K562 (cell line): ENCODE data around the gene SMARCC1. TPM values are rescaled to one million over a fixed set of nuclear protein-coding genes. Genes with fewer than 3 reads are reported as not detected.

ENCODE experiments used
- ATAC-seq: fragments of 200-7000 bp; cut with Tn5 transposase; 3 replicates; pipeline ENCODE4 v1.9.1; 2020; ENCODE audit warnings: moderate library complexity
- BruUV-seq: library from RNA; stranded (reverse); fragments of 400-500 nt; replicated peaks from 2 replicates; lab custom pipeline; 2021; lab: Mats Ljungman, UMichigan
- CTCF ChIA-PET: fragments of 300-600 bp; formaldehyde crosslinking; extraction: SDS; loops from one replicate; lab custom pipeline; 2021; ENCODE audit warnings: low intra/inter-chr PET ratio; lab: Yijun Ruan, JAX
- POLR2A ChIA-PET: fragments of 300-600, 350-650 bp; sonication (Branson Sonifier 250); formaldehyde crosslinking; extraction: SDS; loops from one replicate; lab custom pipeline; 2021; ENCODE audit warnings: antibody characterized with exemption, inconsistent platforms; lab: Yijun Ruan, JAX
- DNase-seq, 4 experiments: peaks; one replicate each; pipeline versions ENCODE4 v3.0.0 to v3.0.0-alpha.2; 2011 to 2018; ENCODE audit warnings: low spot score in 3 of 4, mixed read lengths in 3 of 4; ENCODE audit errors: extremely low read depth in 1 of 4
- FAIRE-seq: peaks from 2 replicates; lab custom pipeline; 2011; peaks lifted over from hg19 to GRCh38; lab: Jason Lieb, UNC
- H2AFZ ChIP-seq: 2 replicates; pipeline ENCODE4 v1.6.0; 2011; ENCODE audit warnings: low read depth, low read length, control low read depth, inconsistent platforms
- H3K27ac ChIP-seq: fragments of 200-600 bp; 3 replicates; pipeline ENCODE4 v1.8.0; 2011; ENCODE audit warnings: low read depth, mild to moderate bottlenecking, control low read depth, inconsistent platforms, low read length, moderate library complexity, mixed read lengths; ENCODE audit errors: extremely low read depth
- H3K27me3 ChIP-seq, 2 experiments: fragments of 300-600 bp in 1 of 2; 2 replicates in 1 of 2; 3 replicates in 1 of 2; pipeline versions ENCODE4 v1.6.0 to v1.8.0; 2011; ENCODE audit warnings: inconsistent platforms in 2 of 2, low read length in 2 of 2, mild to moderate bottlenecking in 1 of 2, mixed read lengths in 1 of 2, moderate library complexity in 1 of 2; ENCODE audit not compliant: control insufficient read depth in 2 of 2, insufficient read depth in 2 of 2
- H3K36me3 ChIP-seq: fragments of 300-600 bp; 3 replicates; pipeline ENCODE4 v1.8.0; 2011; ENCODE audit warnings: mild to moderate bottlenecking, low read length, inconsistent platforms; ENCODE audit not compliant: control insufficient read depth, insufficient read depth
- H3K4me1 ChIP-seq, 2 experiments: fragments of 200-600 bp in 1 of 2; replicated peaks in 1 of 2; 2 replicates in 1 of 2; 3 replicates in 1 of 2; pipeline versions ENCODE4 v1.5.1 to v1.8.0; 2011; ENCODE audit warnings: inconsistent platforms in 2 of 2, low read length in 2 of 2, mild to moderate bottlenecking in 1 of 2, mixed read lengths in 1 of 2, moderate library complexity in 1 of 2; ENCODE audit not compliant: control insufficient read depth in 2 of 2, insufficient read depth in 2 of 2
- H3K4me2 ChIP-seq: 2 replicates; pipeline ENCODE4 v1.6.1; 2011; ENCODE audit warnings: low read length, control low read depth, inconsistent platforms, mixed read lengths; ENCODE audit not compliant: insufficient read depth
- H3K4me3 ChIP-seq: fragments of 200-600 bp; sonication (generic), shearing (Covaris generic); 2 replicates; pipeline ENCODE4 v1.5.1; 2016; ENCODE audit warnings: control low read depth, inconsistent platforms
- H3K79me2 ChIP-seq: fragments of 200-600 bp; 3 replicates; pipeline ENCODE4 v1.8.0; 2011; ENCODE audit warnings: low read length, inconsistent platforms; ENCODE audit not compliant: control insufficient read depth, insufficient read depth
- H3K9ac ChIP-seq, 2 experiments: 2 replicates each; pipeline versions ENCODE4 v1.6.0 to v1.6.1; 2011; ENCODE audit warnings: low read depth in 2 of 2, low read length in 2 of 2, control low read depth in 1 of 2, inconsistent platforms in 1 of 2, mild to moderate bottlenecking in 1 of 2, mixed read lengths in 1 of 2; ENCODE audit not compliant: insufficient read depth in 1 of 2
- H3K9me1 ChIP-seq: one replicate; pipeline ENCODE4 v1.6.0; 2011; ENCODE audit warnings: inconsistent platforms, mild to moderate bottlenecking, low read length, moderate library complexity; ENCODE audit not compliant: control insufficient read depth, insufficient read depth
- H3K9me3 ChIP-seq: replicated peaks from 2 replicates; pipeline ENCODE4 v1.5.1; 2011; ENCODE audit warnings: low read depth, low read length, inconsistent platforms; ENCODE audit not compliant: control insufficient read depth, insufficient read depth
- H4K20me1 ChIP-seq: replicated peaks from 2 replicates; pipeline ENCODE4 v1.6.1; 2011; ENCODE audit warnings: low read length, inconsistent platforms, mixed read lengths; ENCODE audit not compliant: control insufficient read depth, insufficient read depth
- CREB1 ChIP-seq, 2 experiments: sonication (generic) in 1 of 2; formaldehyde crosslinking in 1 of 2; IDR thresholded peaks; 2 replicates each; pipeline versions ENCODE4 v1.6.1 to v1.8.0; 2012 to 2022; ENCODE audit warnings: inconsistent platforms in 1 of 2, mild to moderate bottlenecking in 1 of 2, missing genetic modification reagents in 1 of 2, moderate library complexity in 1 of 2
- GABPA ChIP-seq: fragments of 200-800 bp; sonication (Bioruptor generic); conservative IDR thresholded peaks from 2 replicates; pipeline ENCODE4 v1.6.1; 2016; ENCODE audit warnings: low read depth, missing genetic modification characterization, missing compliant biosample characterization
- HDAC2 ChIP-seq: fragments of 450-650 bp; IDR thresholded peaks from 2 replicates; pipeline ENCODE4 v1.6.1; 2016; ENCODE audit warnings: mild to moderate bottlenecking
- KDM2B ChIP-seq: fragments of 250-450 bp; sonication (Bioruptor Pico); IDR thresholded peaks from 2 replicates; pipeline ENCODE4 v1.8.0; 2021; ENCODE audit warnings: mild to moderate bottlenecking, moderate library complexity
- PTRF ChIP-seq: fragments of 450-650 bp; IDR thresholded peaks from 2 replicates; pipeline ENCODE4 v1.6.1; 2016; ENCODE audit warnings: mild to moderate bottlenecking, missing genetic modification characterization, missing compliant biosample characterization
- ZBTB49 ChIP-seq: sonication (generic); formaldehyde crosslinking; IDR thresholded peaks from 2 replicates; pipeline ENCODE4 v1.8.0; 2022; ENCODE audit warnings: missing genetic modification reagents, mild to moderate bottlenecking, borderline replicate concordance
- ZNF175 ChIP-seq: fragments of 200-800 bp; sonication (Bioruptor generic); IDR thresholded peaks from 2 replicates; pipeline ENCODE4 v1.6.1; 2016; ENCODE audit warnings: low read depth, mild to moderate bottlenecking, missing genetic modification characterization, missing compliant biosample characterization
- ZNF699 ChIP-seq: fragments of 250-450 bp; sonication (Bioruptor Pico); IDR thresholded peaks from 2 replicates; pipeline ENCODE4 v1.8.0; 2021; ENCODE audit warnings: mild to moderate bottlenecking, moderate library complexity; ENCODE audit not compliant: insufficient replicate concordance
- WGBS: fragments of 100-300 bp; shearing (Covaris generic); methylation state at CpG from one replicate; pipeline ENCODE4 v1.1.6; 2016; ENCODE audit warnings: low coverage, mixed read lengths; ENCODE audit not compliant: insufficient coverage; ENCODE audit errors: missing lambda C conversion rate; 5-methylcytosine and 5-hydroxymethylcytosine counted together
- in situ Hi-C: fragments of 300-500 bp; cut with MboI; formaldehyde crosslinking; loops from 4 replicates; pipeline ENCODE4 v1.15.0; 2018; ENCODE audit warnings: inconsistent platforms, mixed read lengths
- intact Hi-C: fragments of 100-400 bp; cut with micrococcal nuclease; formaldehyde crosslinking; loops from 2 replicates; pipeline ENCODE4 v1.14.2; 2022
- polyA plus RNA-seq, 8 experiments: library from polyadenylated mRNA; depleted of rRNA in 4 of 8; stranded (reverse) in 5 of 8; unstranded in 3 of 8; fragments of >200 nt; fragmentation: Nextera tagmentation in 2 of 8; fragmentation: Illumina TruSeq in 1 of 8; extraction: Ambion mirVana in 2 of 8; extraction: Trizol in 1 of 8; gene quantifications; 2 replicates each; pipeline versions ENCODE4 v1.2.1 to v1.2.3, GENCODE V29; 2011 to 2014; ENCODE audit warnings: inconsistent platforms in 1 of 8, missing spikeins in 1 of 8
- total RNA-seq, 7 experiments: library from RNA; depleted of rRNA in 6 of 7; stranded (reverse); fragments of >200 nt in 6 of 7; fragmentation: Illumina TruSeq in 2 of 7; extraction: Trizol in 2 of 7; gene quantifications; 2 replicates each; pipeline versions ENCODE4 v1.2.1 to v1.2.3, GENCODE V29; 2011 to 2021; ENCODE audit warnings: low replicate concordance in 1 of 7
- TF ChIP-seq, protein P1 (sequence below): sonication (generic); formaldehyde crosslinking; IDR thresholded peaks from 2 replicates; pipeline ENCODE4 v1.9.0; 2022; ENCODE audit warnings: mild to moderate bottlenecking, missing genetic modification reagents

Gene SMARCC1
- total and polyA plus RNA-seq, 9 of the 15 experiments (the other 6 are each of a cell fraction or from before 2014, with no cell fraction given) = 20.7 to 199 (median 66.0) TPM

- Histone ChIP-seq H3K9me3 (no peaks in the 10 kb centered on the region), H3K4me3 (no peak overlapping the region), H4K20me1 (no peaks in the 10 kb centered on the region), H3K79me2 (peaks cover 9% of the 10 kb centered on the region; the same call in 1 of the 3 replicates), H3K4me2 (no peak overlapping the region), H3K9me1 (no peaks in the 10 kb centered on the region), H3K27ac (no peak overlapping the region), H3K4me1 (no peaks in the 10 kb centered on the region)
- FAIRE-seq (no peak), ATAC-seq (no peak)
- POLR2A ChIA-PET = interaction anchor here (0.8 kb wide), 1 partner anchor 40 kb away, joined by 4 read pairs; no protein-coding TSS in a partner anchor
- CTCF ChIA-PET = no interaction called here
- in situ Hi-C loops (no loop called here), intact Hi-C loops (no loop called here)
- WGBS = 88% methylated on average over 6 of the region's 6 CpGs
- TF ChIP-seq, protein P1, sequence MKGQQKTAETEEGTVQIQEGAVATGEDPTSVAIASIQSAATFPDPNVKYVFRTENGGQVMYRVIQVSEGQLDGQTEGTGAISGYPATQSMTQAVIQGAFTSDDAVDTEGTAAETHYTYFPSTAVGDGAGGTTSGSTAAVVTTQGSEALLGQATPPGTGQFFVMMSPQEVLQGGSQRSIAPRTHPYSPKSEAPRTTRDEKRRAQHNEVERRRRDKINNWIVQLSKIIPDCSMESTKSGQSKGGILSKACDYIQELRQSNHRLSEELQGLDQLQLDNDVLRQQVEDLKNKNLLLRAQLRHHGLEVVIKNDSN (CRISPR knock-in tag) = no peak
- TF ChIP-seq ZNF175 (CRISPR knock-in tag) = no peak
- no peak for TF ChIP-seq CREB1 (IDR thresholded peaks at IDR 0.05)
- no peak for TF ChIP-seq CREB1 (CRISPR knock-in tag; IDR thresholded peaks at IDR 0.05)
- no peak for TF ChIP-seq GABPA (tag)
- TF ChIP-seq HDAC2 = no peak
- TF ChIP-seq PTRF (tag) = no peak
- TF ChIP-seq ZNF699 = no peak
- no peak for TF ChIP-seq KDM2B (CRISPR knock-in tag)
- no peak for TF ChIP-seq ZBTB49 (CRISPR knock-in tag)
- TF ChIP-seq, all 486 proteins: peak for 0
- H3K36me3 ChIP-seq = peaks cover 86% of the 10 kb centered on the region
- no TSS peak for BruUV-seq
- H2AFZ ChIP-seq = no peak overlapping the region
- H3K27me3 ChIP-seq = no peaks in the 10 kb centered on the region
- no peak overlapping the region for H3K9ac ChIP-seq
- no peak for DNase-seq
These were observed 145.5 kb downstream of the SMARCC1 start for GRCh38 chr3:47636225-47636624.
